ENCODE measurements around the gene PTPRA.
A peak's percentile ranks its signal among the peaks of the same experiment; 100 is the strongest.
"Not testable (repeated sequence)": the region's sequence is repeated elsewhere in the genome, so short reads cannot be mapped to it uniquely, and the experiment has no call there.

PTPRA gene

DNA sequence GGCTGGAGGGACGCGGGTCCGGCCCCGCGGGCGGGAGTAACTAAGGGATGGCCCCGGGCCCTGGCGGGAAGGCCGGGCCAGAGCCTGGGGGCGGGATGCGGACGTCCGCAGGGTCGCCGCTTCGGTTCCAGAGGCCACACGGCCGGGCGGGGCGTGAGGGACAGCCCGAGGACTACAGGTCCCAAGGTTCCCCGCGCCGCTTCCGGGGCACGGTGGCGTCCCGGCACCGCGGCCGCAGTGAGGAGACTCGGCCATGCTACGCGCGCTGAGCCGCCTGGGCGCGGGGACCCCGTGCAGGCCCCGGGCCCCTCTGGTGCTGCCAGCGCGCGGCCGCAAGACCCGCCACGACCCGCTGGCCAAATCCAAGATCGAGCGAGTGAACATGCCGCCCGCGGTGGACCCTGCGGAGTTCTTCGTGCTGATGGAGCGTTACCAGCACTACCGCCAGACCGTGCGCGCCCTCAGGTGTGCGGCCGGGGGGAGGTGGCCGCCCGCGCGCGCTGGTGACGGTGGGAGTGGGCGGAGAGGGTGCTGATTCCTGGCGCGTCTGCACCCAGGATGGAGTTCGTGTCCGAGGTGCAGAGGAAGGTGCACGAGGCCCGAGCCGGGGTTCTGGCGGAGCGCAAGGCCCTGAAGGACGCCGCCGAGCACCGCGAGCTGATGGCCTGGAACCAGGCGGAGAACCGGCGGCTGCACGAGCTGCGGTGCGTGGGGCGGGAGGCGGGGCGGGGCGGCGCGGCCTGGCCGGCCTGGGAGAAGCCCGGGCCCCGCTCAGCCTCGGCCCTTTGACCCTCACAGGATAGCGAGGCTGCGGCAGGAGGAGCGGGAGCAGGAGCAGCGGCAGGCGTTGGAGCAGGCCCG is 172.8 kb downstream of the PTPRA start, which contains the start of gene MRPS26:
TSS of gene MRPS26 (plus strand) at position 237 of the 861 bp plus-strand sequence. CDS start at position 254, 17 bp downstream.
- DNase-seq, result peak; percentile 55

DNA sequence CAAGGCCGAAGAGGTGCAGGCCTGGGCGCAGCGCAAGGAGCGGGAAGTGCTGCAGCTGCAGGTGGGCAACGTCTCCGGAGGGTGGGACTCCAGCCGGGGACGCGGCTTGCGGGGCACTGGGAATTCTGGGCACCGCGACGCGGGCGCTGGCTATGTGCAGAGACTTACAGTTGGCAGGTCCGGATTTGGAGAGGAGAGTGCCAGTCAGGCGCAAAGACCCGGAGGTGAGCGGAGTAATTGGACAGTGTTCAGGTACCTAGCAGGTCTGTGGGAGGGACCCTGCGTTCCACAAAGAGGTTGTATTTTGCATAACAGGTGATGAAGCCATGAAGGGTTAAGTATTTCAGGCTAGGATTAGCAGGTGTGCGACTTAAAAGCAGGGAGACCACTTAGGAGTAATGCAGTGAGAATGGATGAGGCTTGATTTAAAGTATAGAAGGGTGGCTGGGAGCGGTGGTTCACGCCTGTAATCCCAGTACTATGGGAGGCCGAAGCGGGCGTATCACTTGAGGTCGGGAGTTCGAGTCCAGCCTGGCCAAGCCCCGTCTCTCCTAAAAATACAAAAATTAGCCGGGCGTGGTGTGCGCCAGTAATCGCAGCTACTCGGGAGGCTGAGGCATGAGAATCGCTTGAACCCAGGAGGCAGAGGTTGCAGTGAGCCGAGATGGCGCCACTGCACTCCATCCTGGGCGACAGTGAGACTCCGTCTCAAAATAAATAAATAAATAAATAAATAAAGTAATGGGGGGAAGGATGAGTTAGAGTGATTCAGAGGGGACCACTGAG is 173.6 kb downstream of the PTPRA start:
- peak; percentile 39 for DNase-seq

DNA sequence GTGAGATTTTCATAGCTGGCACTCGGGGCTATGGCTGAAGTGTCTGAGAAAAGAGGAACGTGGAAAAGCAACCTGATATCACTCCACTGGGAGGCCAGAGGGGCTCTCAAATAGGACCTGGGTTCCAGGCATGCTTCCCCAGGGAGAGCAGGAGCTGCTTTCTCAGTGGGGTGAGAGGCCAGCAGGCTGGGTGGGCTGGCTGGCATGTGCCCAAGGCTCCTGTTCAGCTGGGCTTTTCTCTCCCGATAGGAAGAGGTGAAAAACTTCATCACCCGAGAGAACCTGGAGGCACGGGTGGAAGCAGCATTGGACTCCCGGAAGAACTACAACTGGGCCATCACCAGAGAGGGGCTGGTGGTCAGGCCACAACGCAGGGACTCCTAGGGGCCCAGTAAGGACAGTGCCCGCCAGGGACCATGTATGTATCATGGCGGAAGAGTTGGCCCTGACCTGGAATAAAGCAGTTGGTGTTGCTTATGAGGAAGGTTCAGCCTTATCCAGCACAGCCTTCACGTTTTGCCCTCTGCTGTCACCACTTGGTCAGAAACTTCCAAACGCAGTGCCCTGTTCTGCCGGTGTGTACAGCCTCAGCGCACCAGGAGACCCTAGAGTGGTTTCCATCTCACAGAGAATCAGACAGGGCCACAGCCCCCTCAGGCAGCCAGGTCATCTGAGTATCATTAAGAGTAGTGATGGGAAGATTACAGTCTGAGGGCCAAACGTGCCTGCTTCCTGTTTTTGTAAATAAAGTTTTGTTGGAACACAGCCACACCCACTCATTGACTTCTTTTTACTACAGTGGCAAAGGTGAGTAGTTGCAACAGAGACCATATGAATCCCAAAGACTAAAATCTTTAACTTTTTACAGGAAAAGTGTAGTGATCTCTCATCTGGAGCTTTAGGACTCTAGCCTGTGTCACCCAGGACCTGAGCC is 174.5 kb downstream of the PTPRA start:
- DNase-seq, result no peak

DNA sequence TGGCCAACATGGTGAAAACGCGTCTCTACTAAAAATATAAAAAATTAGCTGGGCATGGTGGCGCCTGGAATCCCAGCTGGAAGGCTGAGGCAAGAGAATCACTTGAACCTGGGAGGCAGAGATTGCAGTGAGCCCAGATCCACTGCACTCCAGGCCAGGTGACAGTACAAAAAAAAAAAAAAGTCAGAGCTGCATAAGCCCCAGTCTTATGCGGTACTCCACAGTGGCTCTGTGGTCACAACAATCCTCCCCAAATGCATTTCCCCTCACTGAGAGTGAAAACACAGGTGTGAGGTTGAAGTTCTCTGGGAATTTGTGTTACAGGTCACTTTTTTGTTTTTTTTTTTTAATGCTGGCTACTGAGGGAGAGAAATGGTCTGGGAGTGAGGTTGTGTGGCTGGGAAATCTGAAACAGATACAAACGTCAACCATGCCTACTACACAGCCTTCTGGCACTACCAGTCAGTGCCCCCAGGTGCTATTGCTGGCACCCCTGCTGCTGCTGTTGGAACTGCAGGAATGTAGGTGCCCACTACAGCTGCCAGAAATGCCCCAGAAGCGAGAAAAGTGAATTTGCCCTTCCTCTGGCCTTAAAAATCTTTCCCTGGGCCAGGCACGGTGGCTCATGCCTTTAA is 178.2 kb downstream of the PTPRA start:
- DNase-seq, result no peak

GRCh38 chr20:3059489-3059888 is 186.2 kb downstream of the PTPRA start:
- DNase-seq, result no peak

DNA sequence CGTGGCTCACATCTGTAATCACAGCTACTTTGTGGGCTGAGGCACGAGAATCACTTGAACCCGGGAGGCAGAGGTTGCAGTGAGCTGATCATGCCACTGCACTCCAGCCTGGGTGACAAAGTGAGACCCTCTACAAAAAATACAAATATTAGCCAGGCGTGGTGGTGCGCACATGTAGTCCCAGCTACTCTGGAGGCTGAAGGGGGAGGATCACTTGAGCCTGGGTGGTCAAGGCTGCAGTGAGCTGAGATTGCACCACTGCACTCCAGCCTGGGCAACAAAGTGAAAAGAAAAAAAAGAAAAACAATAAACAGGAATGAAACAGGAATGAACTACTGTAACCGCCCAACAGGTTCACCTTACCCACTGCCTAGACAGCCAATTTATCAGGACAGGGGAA is 190.8 kb downstream of the PTPRA start:
- DNase-seq, result not testable (repeated sequence)

- DNase-seq, result no peak
Observed at GRCh38 chr20:3067139-3068014, 194.1 kb downstream of the PTPRA start.

DNA sequence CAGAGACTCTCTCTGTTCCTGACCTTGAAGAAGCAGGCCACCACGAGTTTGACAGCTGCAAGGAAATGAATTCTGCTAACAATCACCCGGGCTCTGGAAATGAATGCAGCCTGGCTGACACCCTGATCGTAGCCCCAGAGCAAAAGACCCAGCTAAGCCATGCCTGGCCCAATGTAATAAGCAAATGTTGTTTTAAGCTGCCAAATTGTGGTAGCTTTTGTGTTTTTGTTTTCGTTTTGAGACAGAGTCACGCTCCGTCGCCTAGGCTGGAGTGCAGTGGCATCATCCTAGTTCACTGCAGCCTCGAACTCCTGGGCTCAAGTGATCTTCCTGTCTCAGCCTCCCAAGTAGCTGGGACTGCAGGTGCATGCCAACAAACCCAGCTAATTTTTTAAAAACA is 194.8 kb downstream of the PTPRA start:
- DNase-seq, result no peak

DNA sequence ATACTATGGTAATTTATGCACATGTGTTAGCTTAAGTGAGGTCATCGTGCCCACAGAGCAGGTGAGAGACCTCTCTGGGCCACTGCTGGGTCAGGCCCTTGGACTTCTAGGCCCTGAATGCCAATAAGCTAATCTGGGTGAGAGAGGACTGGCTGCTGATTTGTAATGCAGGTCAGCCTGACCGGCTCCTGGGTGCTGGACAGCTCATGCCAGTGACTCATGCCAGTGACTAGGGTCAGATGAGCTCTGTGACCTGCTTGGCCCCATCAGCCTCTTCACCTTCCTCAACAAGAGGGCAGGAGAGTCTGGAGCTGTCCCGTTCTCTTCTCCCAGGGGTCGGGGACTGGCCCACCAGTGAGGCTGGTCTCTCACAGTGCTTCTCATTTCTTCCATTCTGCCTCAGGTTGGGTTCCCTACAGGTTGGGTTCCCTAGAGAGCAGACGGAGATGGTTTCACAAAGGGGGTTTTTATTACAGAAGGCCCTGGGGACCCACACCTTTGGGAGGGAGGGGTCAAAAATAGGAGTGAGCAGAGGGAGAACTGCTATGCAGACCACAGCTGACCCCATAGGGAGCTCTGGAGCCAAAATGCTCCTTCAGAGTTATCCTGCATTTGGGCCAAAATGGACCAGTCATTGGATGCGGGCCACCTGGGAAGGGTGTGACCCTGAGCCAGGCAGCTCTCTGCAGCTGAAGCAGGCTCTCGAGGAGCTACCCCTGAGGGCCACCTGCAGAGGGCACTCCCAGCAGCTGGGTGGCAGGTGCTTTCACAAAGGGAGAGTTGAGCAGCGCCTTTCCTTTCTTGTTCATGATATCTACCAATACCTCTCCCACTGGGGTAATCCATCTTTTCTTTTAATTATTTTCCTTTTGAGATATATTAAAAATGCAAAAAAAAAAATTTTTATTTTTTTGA is 196.0 kb downstream of the PTPRA start:
- no peak for DNase-seq

GRCh38 chr20:3070725-3071124 is 197.4 kb downstream of the PTPRA start:
- DNase-seq, result no peak

DNA sequence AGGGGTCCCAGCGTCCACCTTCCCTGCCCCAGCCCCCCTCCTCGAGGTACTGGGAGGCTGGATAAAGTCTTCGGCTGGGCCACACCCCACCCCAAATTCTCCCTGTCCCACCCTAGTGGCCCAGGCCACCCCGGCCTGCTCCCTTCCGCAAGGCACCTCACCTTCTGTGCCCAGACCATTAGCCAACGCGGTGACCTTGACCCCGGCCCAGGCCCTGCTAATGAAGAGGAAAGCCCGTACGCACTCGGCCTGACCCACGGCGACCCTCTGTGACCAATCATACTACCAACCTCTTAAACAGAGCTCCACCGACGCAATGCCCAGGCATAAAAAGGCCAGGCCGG is 198.0 kb downstream of the PTPRA start:
- no peak for DNase-seq

DNA sequence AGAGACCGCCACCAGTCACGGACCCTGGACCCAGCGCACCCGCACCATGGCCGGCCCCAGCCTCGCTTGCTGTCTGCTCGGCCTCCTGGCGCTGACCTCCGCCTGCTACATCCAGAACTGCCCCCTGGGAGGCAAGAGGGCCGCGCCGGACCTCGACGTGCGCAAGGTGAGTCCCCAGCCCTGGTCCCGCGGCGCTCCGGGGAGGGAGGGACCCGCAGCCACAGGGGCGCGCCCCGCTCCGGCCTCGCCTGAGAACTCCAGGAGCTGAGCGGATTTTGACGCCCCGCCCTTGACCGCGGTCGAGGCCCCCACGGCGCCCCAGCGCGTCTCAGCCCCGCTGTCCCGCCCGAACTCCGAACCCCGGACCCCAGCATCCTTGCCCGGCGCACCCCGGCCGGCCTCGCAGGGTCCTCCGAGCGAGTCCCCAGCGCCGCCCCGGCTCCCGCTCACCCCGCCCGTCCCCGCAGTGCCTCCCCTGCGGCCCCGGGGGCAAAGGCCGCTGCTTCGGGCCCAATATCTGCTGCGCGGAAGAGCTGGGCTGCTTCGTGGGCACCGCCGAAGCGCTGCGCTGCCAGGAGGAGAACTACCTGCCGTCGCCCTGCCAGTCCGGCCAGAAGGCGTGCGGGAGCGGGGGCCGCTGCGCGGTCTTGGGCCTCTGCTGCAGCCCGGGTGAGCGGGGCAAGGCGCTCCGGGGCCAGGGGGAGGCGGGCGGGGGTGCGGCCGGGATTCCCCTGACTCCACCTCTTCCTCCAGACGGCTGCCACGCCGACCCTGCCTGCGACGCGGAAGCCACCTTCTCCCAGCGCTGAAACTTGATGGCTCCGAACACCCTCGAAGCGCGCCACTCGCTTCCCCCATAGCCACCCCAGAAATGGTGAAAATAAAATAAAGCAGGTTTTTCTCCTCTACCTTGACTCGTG is 198.6 kb downstream of the PTPRA start, which contains the start of gene OXT:
TSS of gene OXT (plus strand) at position 11 of the 920 bp plus-strand sequence. CDS start at position 47, 36 bp downstream.
- DNase-seq, result no peak

- no peak for DNase-seq
Observed at GRCh38 chr20:3072530-3073250, 199.4 kb downstream of the PTPRA start.

DNA sequence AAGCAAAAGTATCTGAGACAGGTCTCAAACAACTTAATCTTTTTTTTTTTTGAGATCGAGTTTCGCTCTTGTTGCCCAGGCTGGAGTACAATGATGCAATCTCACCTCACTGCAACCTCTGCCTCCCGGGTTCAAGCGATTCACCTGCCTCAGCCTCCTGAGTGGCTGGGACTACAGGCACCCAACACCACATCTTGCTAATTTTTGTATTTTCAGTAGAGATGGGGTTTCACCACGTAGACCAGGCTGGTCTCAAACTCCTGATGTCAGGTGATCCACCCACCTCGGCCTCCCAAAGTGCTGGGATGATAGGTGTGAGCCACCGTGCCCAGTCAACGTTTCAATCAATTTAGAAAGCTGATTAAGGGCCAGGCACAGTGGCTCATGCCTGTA is 200.0 kb downstream of the PTPRA start:
- not testable (repeated sequence) for DNase-seq

- DNase-seq, result no peak
Observed at GRCh38 chr20:3074812-3075211, 201.5 kb downstream of the PTPRA start.

GRCh38 chr20:3075315-3075714 is 202.0 kb downstream of the PTPRA start:
- DNase-seq, result not testable (repeated sequence)

DNA sequence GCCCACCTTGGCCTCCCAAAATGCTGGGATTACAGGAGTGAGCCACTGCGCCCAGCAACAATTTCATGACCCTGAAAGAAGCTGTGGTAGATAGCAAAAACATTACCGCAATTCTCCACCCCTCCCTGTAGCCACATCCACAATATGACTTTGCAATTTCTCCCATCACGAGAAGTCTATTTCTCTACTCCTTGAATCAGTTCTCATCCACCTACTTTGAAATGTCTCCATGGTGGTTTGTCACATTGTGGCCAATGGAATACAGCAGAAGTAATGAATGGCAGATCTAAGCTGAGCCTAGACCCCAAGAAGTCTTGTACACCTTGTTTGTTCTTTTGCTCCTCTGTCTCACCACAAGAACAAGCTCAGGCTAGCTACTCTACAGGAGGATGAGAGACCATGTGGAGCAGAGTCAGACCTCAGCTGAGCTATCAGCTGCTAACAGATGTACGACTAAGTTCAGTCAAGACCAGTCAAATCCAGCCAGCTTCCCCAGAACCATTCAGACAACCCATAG is 204.4 kb downstream of the PTPRA start:
- no peak for DNase-seq

DNA sequence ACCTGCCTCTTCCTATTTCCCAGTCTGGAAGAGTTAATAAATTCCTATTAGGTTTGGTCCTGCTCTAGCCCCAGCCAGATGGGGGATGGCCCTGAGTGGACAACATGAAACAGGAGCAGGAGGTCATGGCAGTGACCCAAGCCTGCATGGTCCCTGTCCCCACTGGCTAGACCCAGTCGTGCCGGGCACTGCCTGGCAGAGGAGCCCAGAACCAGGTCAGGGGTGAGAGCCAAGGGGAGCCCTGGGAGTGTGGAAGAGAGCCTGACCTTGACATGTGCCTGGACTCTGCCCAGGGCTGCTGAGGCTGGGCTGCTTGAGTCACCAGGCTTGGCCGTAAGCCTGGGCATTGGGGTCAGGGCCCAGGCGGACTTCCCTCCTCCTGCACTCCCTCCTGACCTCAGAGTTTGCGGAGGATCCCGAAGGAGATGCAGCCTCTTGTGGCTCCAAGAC is 207.7 kb downstream of the PTPRA start:
- no peak for DNase-seq
